ENCODE results near the gene KCNG2. TPM values are rescaled to one million over a fixed set of nuclear protein-coding genes. Genes with fewer than 3 reads are reported as not detected.
A peak's percentile ranks its signal among the peaks of the same experiment; 100 is the strongest.

The KCNG2 gene
- total and polyA plus RNA-seq, 2 of the 4 experiments (the other 2 are of a cell fraction) = not detected

- Histone ChIP-seq H4K20me1 (ENCODE audit: insufficient read depth, low read length) (peaks cover 15% of the 10 kb centered on the region), H2BK120ac (ENCODE audit: low read depth, low read length) (no peak overlapping the region), H3K56ac (ENCODE audit: extremely low read depth, insufficient read depth, low read length) (no peak overlapping the region), H3K4me3 (ENCODE audit: insufficient read depth, low read depth, low read length) (no peak overlapping the region), H3K4ac (ENCODE audit: low read depth, low read length) (no peak overlapping the region), H3K79me1 (ENCODE audit: low read depth in 1 of 2, low read length in 2 of 2) (peaks cover 18 to 46% of the 10 kb centered on the region in 2 experiments), H3K27me3 (ENCODE audit: control insufficient read depth, insufficient read depth, low read length) (no peaks in the 10 kb centered on the region), H3K18ac (ENCODE audit: low read depth, low read length) (no peak overlapping the region), H2AFZ (replicated peaks; ENCODE audit: low read length, poor library complexity) (no peak overlapping the region), H4K91ac (ENCODE audit: insufficient read depth, low read depth, low read length) (no peak overlapping the region), H2BK5ac (ENCODE audit: low read depth, low read length, poor library complexity, severe bottlenecking) (no peak overlapping the region), H3K14ac (replicated peaks; ENCODE audit: low read depth, low read length) (no peak overlapping the region), H3K23ac (ENCODE audit: low read depth, low read length) (no peak overlapping the region), H4K8ac (ENCODE audit: low read depth in 2 of 2, low read length in 2 of 2) (no peak overlapping the region), H3K36me3 (ENCODE audit: control insufficient read depth, insufficient read depth, low read length) (peaks cover 58% of the 10 kb centered on the region), H4K5ac (ENCODE audit: low read depth, low read length) (no peak overlapping the region), H2AK5ac (ENCODE audit: low read depth, low read length) (no peak overlapping the region), H2BK15ac (ENCODE audit: low read depth, low read length) (no peak overlapping the region), H3K4me1 (ENCODE audit: control insufficient read depth, insufficient read depth, low read length) (no peaks in the 10 kb centered on the region), H3K9me1 (ENCODE audit: insufficient read depth, low read length) (0 out of 2 replicates have a peak, but pooled peaks cover 4% of the 10 kb centered on the region), H2AK9ac (replicated peaks; ENCODE audit: low read depth, low read length, poor library complexity) (peak overlapping the region; percentile 13), H3K27ac (ENCODE audit: insufficient read depth, low read length) (no peak overlapping the region), H3K9me3 (ENCODE audit: control insufficient read depth, insufficient read depth, low read length) (peaks cover 11% of the 10 kb centered on the region; the same call in 1 of the 2 replicates), H3K4me2 (ENCODE audit: low read depth, low read length) (no peak overlapping the region), H2BK20ac (ENCODE audit: low read depth, low read length) (no peak overlapping the region), H3K9ac (ENCODE audit: low read depth, low read length) (no peak overlapping the region)
- DNase-seq (no peak), ATAC-seq (ENCODE audit: low read depth) (no peak)
- BruUV-seq (replicated peaks) = no TSS peak
- CTCF ChIA-PET = no interaction called here
- dilution Hi-C loops (cut with HindIII; ENCODE audit: low sequenced_read_pairs, unreplicated experiment) = no loop called here
- 95% methylated on average over 18 of the region's 50 CpGs; no CpG with 5 or more reads in 1 of the 2 experiments for WGBS, 2 experiments (ENCODE audit: extremely low coverage in 2 of 2, insufficient read length in 1 of 2)
- intact Hi-C loops (cut with micrococcal nuclease) = no loop called here
- in situ Hi-C loops (cut with MboI; ENCODE audit: low sequenced_read_pairs) = no loop called here
- POLR2A ChIA-PET (ENCODE audit: unreplicated experiment) = no interaction called here
- TF ChIP-seq FOS (IDR thresholded peaks at IDR 0.05; ENCODE audit: low read depth, low read length) (no peak), MAFK (IDR thresholded peaks at IDR 0.05; ENCODE audit: low read depth, low read length) (no peak), CHD1 (IDR thresholded peaks at IDR 0.05; ENCODE audit: low read depth, low read length) (no peak), MXI1 (IDR thresholded peaks at IDR 0.05; ENCODE audit: borderline replicate concordance, low read depth, low read length) (no peak), RCOR1 (IDR thresholded peaks at IDR 0.05; ENCODE audit: insufficient replicate concordance, low read length) (no peak), SMC3 (IDR thresholded peaks at IDR 0.05; ENCODE audit: low read depth, low read length) (no peak), MAZ (IDR thresholded peaks at IDR 0.05; ENCODE audit: borderline replicate concordance, low read depth, low read length) (no peak), BHLHE40 (IDR thresholded peaks at IDR 0.05; ENCODE audit: low read depth, low read length) (no peak), CEBPB (IDR thresholded peaks at IDR 0.05; ENCODE audit: low read depth, low read length) (no peak), RAD21 (IDR thresholded peaks at IDR 0.05; ENCODE audit: low read length) (no peak), CTCF (conservative IDR thresholded peaks at IDR 0.05; ENCODE audit: low read depth, low read length) (no peak), ELK1 (IDR thresholded peaks at IDR 0.05; ENCODE audit: borderline replicate concordance, low read depth, low read length) (no peak), NFE2L2 (IDR thresholded peaks at IDR 0.05; ENCODE audit: low read depth, low read length) (no peak), RFX5 (IDR thresholded peaks at IDR 0.05; ENCODE audit: low read depth, low read length) (no peak), POLR2A (IDR thresholded peaks at IDR 0.05; ENCODE audit: low read depth, low read length) (no peak)
These were observed 117.7 kb downstream of the KCNG2 start for GRCh38 chr18:79915161-79916127.

Data from IMR-90 (cell line).